Retinal pigment epithelial cell (primary cell): ENCODE data around the gene CD247.

Experiments
- DNase-seq: peaks from one replicate; pipeline ENCODE4 v3.0.0-alpha.2; 2010; ENCODE audit warnings: low read depth
- H3K4me3 ChIP-seq: 2 replicates; pipeline ENCODE4 v1.5.1; 2011; ENCODE audit warnings: mild to moderate bottlenecking, low read length, control low read depth, moderate library complexity
- CTCF ChIP-seq: conservative IDR thresholded peaks from 2 replicates; pipeline ENCODE4 v1.5.1; 2011; ENCODE audit warnings: low read depth, low read length, control low read depth, inconsistent platforms

CD247 gene

GRCh38 chr1:167443757-167444156 is 74.6 kb downstream of the CD247 start:
- no peak for TF ChIP-seq CTCF
- DNase-seq: no peak
- no peak overlapping the region for H3K4me3 ChIP-seq

GRCh38 chr1:167442854-167443565 is 75.3 kb downstream of the CD247 start:
- DNase-seq: no peak
- no peak overlapping the region for H3K4me3 ChIP-seq
- no peak for TF ChIP-seq CTCF

GRCh38 chr1:167442142-167442848 is 76.0 kb downstream of the CD247 start:
- peak; percentile 17 for DNase-seq

GRCh38 chr1:167441222-167441621 is 77.1 kb downstream of the CD247 start:
- no peak for TF ChIP-seq CTCF
- H3K4me3 ChIP-seq: no peak overlapping the region
- DNase-seq: no peak

More at GRCh38 chr1:167442142-167442848, 76.0 kb downstream of the CD247 start:
- peak; percentile 94 for TF ChIP-seq CTCF
- H3K4me3 ChIP-seq: no peak overlapping the region

GRCh38 chr1:167440776-167441175 is 77.6 kb downstream of the CD247 start:
- TF ChIP-seq CTCF: no peak
- no peak overlapping the region for H3K4me3 ChIP-seq
- DNase-seq: no peak

- no peak for TF ChIP-seq CTCF
- no peak for DNase-seq
- H3K4me3 ChIP-seq: no peak overlapping the region
Observed at GRCh38 chr1:167440345-167440744, 78.0 kb downstream of the CD247 start.
